Activated CD4-positive, CD25-positive, alpha-beta regulatory T cell (primary cell): Measurements from ENCODE around the gene WBP1L.

ENCODE experiments used
- DNase-seq, 4 experiments: peaks; one replicate each; lab custom pipeline; 2025; lab: John Stamatoyannopoulos, UW

WBP1L gene

GRCh38 chr10:102759497-102760210 is 15.9 kb downstream of the WBP1L start:
- no peak for DNase-seq

- no peak for DNase-seq
Observed at GRCh38 chr10:102761981-102762380, 18.2 kb downstream of the WBP1L start.

- DNase-seq: no peak
Observed at GRCh38 chr10:102762401-102763015, 18.8 kb downstream of the WBP1L start.

GRCh38 chr10:102763037-102763607 is 19.4 kb downstream of the WBP1L start:
- no peak for DNase-seq

GRCh38 chr10:102764470-102765161 is 20.9 kb downstream of the WBP1L start:
- DNase-seq: no peak

- no peak for DNase-seq
Observed at GRCh38 chr10:102765336-102765735, 21.6 kb downstream of the WBP1L start.

- no peak for DNase-seq
Observed at GRCh38 chr10:102767428-102768160, 23.8 kb downstream of the WBP1L start.

- no peak for DNase-seq
Observed at GRCh38 chr10:102769375-102770107, 25.8 kb downstream of the WBP1L start.

GRCh38 chr10:102770108-102770482 is 26.3 kb downstream of the WBP1L start:
- no peak for DNase-seq

GRCh38 chr10:102770792-102771191 is 27.0 kb downstream of the WBP1L start:
- no peak for DNase-seq

- DNase-seq: no peak
Observed at GRCh38 chr10:102773320-102773719, 29.6 kb downstream of the WBP1L start.

- no peak for DNase-seq
Observed at GRCh38 chr10:102773986-102774385, 30.2 kb downstream of the WBP1L start.

- no peak for DNase-seq
Observed at GRCh38 chr10:102775201-102775934, 31.6 kb downstream of the WBP1L start.

- DNase-seq: no peak
Observed at GRCh38 chr10:102775935-102776669, 32.4 kb downstream of the WBP1L start.

GRCh38 chr10:102776779-102777456 is 33.2 kb downstream of the WBP1L start:
- no peak for DNase-seq

GRCh38 chr10:102777711-102778453 is 34.1 kb downstream of the WBP1L start:
- DNase-seq: no peak

GRCh38 chr10:102778781-102779180 is 35.0 kb downstream of the WBP1L start:
- DNase-seq: no peak

- no peak for DNase-seq
Observed at GRCh38 chr10:102779680-102780526, 36.2 kb downstream of the WBP1L start.
